CD14-positive monocyte (primary cell): ENCODE measurements around the gene ZNF554. TPM values are rescaled to one million over a fixed set of nuclear protein-coding genes. Genes with fewer than 3 reads are reported as not detected.

Experiments
- DNase-seq, 3 donors: peaks; one replicate each; pipeline ENCODE4 v3.0.0-alpha.2; 2011 to 2022
- H2AFZ ChIP-seq: 2 replicates; pipeline ENCODE4 v1.6.0; 2012; ENCODE audit warnings: mild to moderate bottlenecking, low read depth, low read length, inconsistent platforms; ENCODE audit not compliant: insufficient read depth, poor library complexity, severe bottlenecking
- H3K27ac ChIP-seq, 2 donors: 1 replicate in 1 of 2; 2 replicates in 1 of 2; pipeline ENCODE4 v1.5.1; 2012 to 2013; ENCODE audit warnings: low read length in 2 of 2, control low read depth in 1 of 2, inconsistent platforms in 1 of 2, low read depth in 1 of 2, mild to moderate bottlenecking in 1 of 2
- H3K27me3 ChIP-seq, 2 donors: one replicate each; pipeline versions ENCODE4 v1.6.0 to v1.6.1; 2011 to 2013; ENCODE audit warnings: low read length in 2 of 2; ENCODE audit not compliant: control insufficient read depth in 2 of 2, insufficient read depth in 2 of 2
- H3K36me3 ChIP-seq, 2 donors: replicated peaks in 1 of 2; 1 replicate in 1 of 2; 2 replicates in 1 of 2; pipeline versions ENCODE4 v1.5.1 to v1.6.1; 2012 to 2013; ENCODE audit warnings: low read length in 2 of 2, control low read depth in 1 of 2, inconsistent platforms in 1 of 2, mild to moderate bottlenecking in 1 of 2; ENCODE audit not compliant: insufficient read depth in 2 of 2, control insufficient read depth in 1 of 2
- H3K4me1 ChIP-seq, 2 donors: 1 replicate in 1 of 2; 2 replicates in 1 of 2; pipeline versions ENCODE4 v1.5.1 to v1.6.1; 2012 to 2013; ENCODE audit warnings: low read length in 2 of 2, control low read depth in 1 of 2, inconsistent platforms in 1 of 2, mild to moderate bottlenecking in 1 of 2, moderate library complexity in 1 of 2; ENCODE audit not compliant: insufficient read depth in 2 of 2, control insufficient read depth in 1 of 2
- H3K4me2 ChIP-seq: replicated peaks from 2 replicates; pipeline ENCODE3; 2012; ENCODE audit warnings: low read length, moderate library complexity, mild to moderate bottlenecking; ENCODE audit not compliant: poor library complexity, severe bottlenecking; ENCODE audit errors: extremely low read depth
- H3K4me3 ChIP-seq, 3 experiments: fragments of 200-600 bp in 1 of 3; sonication (generic) in 1 of 3; replicated peaks in 1 of 3; 1 replicate in 2 of 3; 2 replicates in 1 of 3; pipeline ENCODE4 v1.5.1; 2011 to 2013; ENCODE audit warnings: low read length in 3 of 3, mild to moderate bottlenecking in 3 of 3, control low read depth in 2 of 3, low read depth in 2 of 3, inconsistent platforms in 1 of 3, moderate library complexity in 1 of 3
- H3K79me2 ChIP-seq: 2 replicates; pipeline ENCODE4 v1.6.0; 2012; ENCODE audit warnings: mild to moderate bottlenecking, control low read depth, inconsistent platforms, low read length, moderate library complexity; ENCODE audit not compliant: insufficient read depth
- H3K9ac ChIP-seq: 2 replicates; pipeline ENCODE4 v1.6.0; 2017; ENCODE audit warnings: low read length, mild to moderate bottlenecking; ENCODE audit not compliant: insufficient read depth, poor library complexity, severe bottlenecking
- H3K9me3 ChIP-seq, 2 donors: replicated peaks in 1 of 2; 1 replicate in 1 of 2; 2 replicates in 1 of 2; pipeline versions ENCODE4 v1.5.1 to v1.6.1; 2012 to 2013; ENCODE audit warnings: low read length in 2 of 2, control low read depth in 1 of 2; ENCODE audit not compliant: control insufficient read depth in 1 of 2, insufficient read depth in 1 of 2
- H4K20me1 ChIP-seq: 2 replicates; pipeline ENCODE4 v1.6.0; 2012; ENCODE audit warnings: mild to moderate bottlenecking, low read length, control low read depth, moderate library complexity; ENCODE audit not compliant: insufficient read depth
- H3K27ac Mint-ChIP-seq, 7 donors: one replicate each; pipeline ENCODE4 v1.8.0; 2020; ENCODE audit warnings: mild to moderate bottlenecking in 7 of 7, mixed read lengths in 7 of 7, moderate library complexity in 6 of 7, inconsistent platforms in 2 of 7
- H3K27me3 Mint-ChIP-seq, 3 donors: one replicate each; pipeline ENCODE4 v1.8.0; 2021 to 2022; ENCODE audit warnings: low read depth in 3 of 3, mild to moderate bottlenecking in 3 of 3, mixed read lengths in 3 of 3, moderate library complexity in 3 of 3, inconsistent platforms in 1 of 3
- H3K36me3 Mint-ChIP-seq, 2 donors: one replicate each; pipeline ENCODE4 v1.8.0; 2020; ENCODE audit warnings: mixed read lengths in 2 of 2, inconsistent platforms in 1 of 2, mild to moderate bottlenecking in 1 of 2
- H3K4me1 Mint-ChIP-seq: one replicate; pipeline ENCODE4 v1.8.0; 2020; ENCODE audit warnings: mild to moderate bottlenecking, mixed read lengths
- H3K4me3 Mint-ChIP-seq, 2 donors: one replicate each; pipeline ENCODE4 v1.8.0; 2020; ENCODE audit warnings: mild to moderate bottlenecking in 2 of 2, mixed read lengths in 2 of 2, moderate library complexity in 1 of 2
- H3K9me3 Mint-ChIP-seq, 7 donors: one replicate each; pipeline ENCODE4 v1.8.0; 2020 to 2022; ENCODE audit warnings: mixed read lengths in 7 of 7, mild to moderate bottlenecking in 6 of 7, moderate library complexity in 6 of 7, inconsistent platforms in 2 of 7
- CTCF ChIP-seq: fragments of 200-600 bp; IDR thresholded peaks from one replicate; pipeline ENCODE4 v1.8.0; 2022; ENCODE audit warnings: antibody characterized with exemption, mild to moderate bottlenecking
- WGBS: methylation state at CpG from one replicate; pipeline ENCODE4 v1.1.5; 2013; ENCODE audit warnings: missing lambda C conversion rate; ENCODE audit not compliant: insufficient coverage; 5-methylcytosine and 5-hydroxymethylcytosine counted together
- intact Hi-C, 2 donors: fragments of 100-400 bp; cut with micrococcal nuclease; formaldehyde crosslinking; loops; one replicate each; pipeline versions ENCODE4 v1.15.0 to v1.15.1; 2023
- polyA minus RNA-seq: library from RNA; depleted of rRNA, polyadenylated mRNA; stranded (reverse); fragments of >200 nt; gene quantifications from 2 replicates; pipeline ENCODE4 v1.2.3, GENCODE V29; 2012
- polyA plus RNA-seq, 3 donors: library from polyadenylated mRNA; depleted of rRNA in 1 of 3; unstranded in 2 of 3; stranded (reverse) in 1 of 3; fragments of 300-500 nt in 2 of 3; fragments of >200 nt in 1 of 3; fragmentation: Illumina TruSeq in 2 of 3; gene quantifications; 1 replicate in 2 of 3; 2 replicates in 1 of 3; pipeline ENCODE4 v1.2.3, GENCODE V29; 2012 to 2021
- total RNA-seq, 12 experiments: library from RNA in 1 of 12; stranded (reverse) in 1 of 12; fragments of 120-200 nt in 1 of 12; gene quantifications; one replicate each; pipeline ENCODE4 v1.2.4 and lab custom pipeline; 2013 to 2026; ENCODE audit warnings: mixed read lengths in 6 of 12, inconsistent platforms in 1 of 12

ZNF554 gene
- 2.3 TPM for total RNA-seq (2013)
- polyA plus RNA-seq: 1 to 10 TPM in 1 of 3 donors, under 1 TPM in 2; 0.79 to 1.7 (median 0.91) TPM
- polyA minus RNA-seq: 0.83 and 2.2 TPM in 2 replicates
- 0.23 to 2.3 (median 1.7) reads per million in 11 experiments for total RNA-seq (lab: John Stamatoyannopoulos, UW)

GRCh38 chr19:2819540-2820111 is at the start of gene ZNF554:
Gene ZNF554, plus strand, starts transcription at chr19:2819868. Its CDS starts 204 bp downstream, at chr19:2820072.
- no peaks in the 10 kb centered on the region for H3K9me3 ChIP-seq
- no peaks in the 10 kb centered on the region for H4K20me1 ChIP-seq
- peaks cover 5 to 6% of the 10 kb centered on the region in 2 donors for H3K4me1 ChIP-seq
- H3K9me3 Mint-ChIP-seq: peaks cover 0 to 13% (median 5%) of the 10 kb centered on the region in 7 donors
- peak within 1 kb of the TSS; percentile 75 to 90 for H3K4me3 Mint-ChIP-seq
- DNase-seq: peak; percentile 93 to 96 (median 95)
- TF ChIP-seq CTCF: peak; percentile 96
- H2AFZ ChIP-seq: peak within 1 kb of the TSS; percentile 83
- peaks cover 9% of the 10 kb centered on the region for H3K4me1 Mint-ChIP-seq
- peaks cover 4 to 17% of the 10 kb centered on the region in 2 donors for H3K36me3 Mint-ChIP-seq
- H3K79me2 ChIP-seq: no peaks in the 10 kb centered on the region
- under 1% methylated on average over 61 of the region's 64 CpGs for WGBS
- H3K27me3 Mint-ChIP-seq: peaks cover 0 to 2% (median 0%) of the 10 kb centered on the region in 3 donors
- peak within 1 kb of the TSS in 1 of 2 donors; percentile 8 for H3K27ac ChIP-seq
- no peaks in the 10 kb centered on the region for H3K27me3 ChIP-seq
- peak within 1 kb of the TSS in 3 of 7 donors; percentile 24 to 38 (median 31) for H3K27ac Mint-ChIP-seq
- H3K36me3 ChIP-seq: no peaks in the 10 kb centered on the region
- peak within 1 kb of the TSS; percentile 97 for H3K4me2 ChIP-seq
- intact Hi-C loops: loop anchor here (5.0 to 10.0 kb wide), 2 partner anchors 53 to 365 kb away; partner anchors contain the start of gene NCLN (in 1 of the 2)
- peak within 1 kb of the TSS; percentile 70 for H3K9ac ChIP-seq
- peak within 1 kb of the TSS; percentile 34 to 81 (median 38) for H3K4me3 ChIP-seq

GRCh38 chr19:2770055-2771013 is 49.3 kb upstream of the ZNF554 start:
- 61% methylated on average over 35 of the region's 40 CpGs for WGBS
- H3K9me3 Mint-ChIP-seq: peaks cover 0 to 2% (median 0%) of the 10 kb centered on the region in 7 donors
- H3K27me3 Mint-ChIP-seq: peaks cover 0 to 2% (median 2%) of the 10 kb centered on the region in 3 donors
- H3K27ac Mint-ChIP-seq: peak overlapping the region in 6 of 7 donors; percentile 25 to 56 (median 36)
- peaks cover 23 to 26% of the 10 kb centered on the region in 2 donors for H3K4me1 ChIP-seq
- H3K4me3 Mint-ChIP-seq: peak overlapping the region in 1 of 2 donors; percentile 46
- peak overlapping the region; percentile 1 to 49 for H3K27ac ChIP-seq
- no peak for TF ChIP-seq CTCF
- intact Hi-C loops: no loop called here
- peak overlapping the region; percentile 24 for H3K4me2 ChIP-seq
- H3K9me3 ChIP-seq: no peaks in the 10 kb centered on the region
- H3K9ac ChIP-seq: peak overlapping the region; percentile 12
- peaks cover 39 to 45% of the 10 kb centered on the region in 2 donors for H3K36me3 ChIP-seq
- peaks cover 23 to 41% of the 10 kb centered on the region in 2 donors for H3K36me3 Mint-ChIP-seq
- H3K4me1 Mint-ChIP-seq: peaks cover 18% of the 10 kb centered on the region
- no peaks in the 10 kb centered on the region for H3K27me3 ChIP-seq
- H4K20me1 ChIP-seq: peaks cover 51% of the 10 kb centered on the region
- peak; percentile 23 to 42 (median 28) for DNase-seq
- H2AFZ ChIP-seq: no peak overlapping the region
- peaks cover 54% of the 10 kb centered on the region for H3K79me2 ChIP-seq
- peak overlapping the region in 1 of 3 experiments; percentile 1 for H3K4me3 ChIP-seq
